ENCODE measurements around the gene IPO8. TPM values are rescaled to one million over a fixed set of nuclear protein-coding genes. Genes with fewer than 3 reads are reported as not detected.

IPO8 gene
- total RNA-seq, 2 donors from 2014 or later = 15.8 to 45.4 TPM

- 96 to 97% methylated on average over 4 of the region's 4 CpGs for WGBS, 2 donors
- Histone ChIP-seq H3K27ac (no peak overlapping the region), H3K4me3 (no peak overlapping the region), H3K27me3 (no peaks in the 10 kb centered on the region), H3K4me1 (peaks cover 5% of the 10 kb centered on the region), H3K36me3 (replicated peaks in 1 of 2; ENCODE audit: insufficient read depth in 1 of 2, low read depth in 2 of 2) (peaks cover 0 to 2% of the 10 kb centered on the region in 2 donors), H3K9me3 (no peaks in the 10 kb centered on the region)
- intact Hi-C loops (cut with DNase I) = no loop called here
- TF ChIP-seq, protein P1, sequence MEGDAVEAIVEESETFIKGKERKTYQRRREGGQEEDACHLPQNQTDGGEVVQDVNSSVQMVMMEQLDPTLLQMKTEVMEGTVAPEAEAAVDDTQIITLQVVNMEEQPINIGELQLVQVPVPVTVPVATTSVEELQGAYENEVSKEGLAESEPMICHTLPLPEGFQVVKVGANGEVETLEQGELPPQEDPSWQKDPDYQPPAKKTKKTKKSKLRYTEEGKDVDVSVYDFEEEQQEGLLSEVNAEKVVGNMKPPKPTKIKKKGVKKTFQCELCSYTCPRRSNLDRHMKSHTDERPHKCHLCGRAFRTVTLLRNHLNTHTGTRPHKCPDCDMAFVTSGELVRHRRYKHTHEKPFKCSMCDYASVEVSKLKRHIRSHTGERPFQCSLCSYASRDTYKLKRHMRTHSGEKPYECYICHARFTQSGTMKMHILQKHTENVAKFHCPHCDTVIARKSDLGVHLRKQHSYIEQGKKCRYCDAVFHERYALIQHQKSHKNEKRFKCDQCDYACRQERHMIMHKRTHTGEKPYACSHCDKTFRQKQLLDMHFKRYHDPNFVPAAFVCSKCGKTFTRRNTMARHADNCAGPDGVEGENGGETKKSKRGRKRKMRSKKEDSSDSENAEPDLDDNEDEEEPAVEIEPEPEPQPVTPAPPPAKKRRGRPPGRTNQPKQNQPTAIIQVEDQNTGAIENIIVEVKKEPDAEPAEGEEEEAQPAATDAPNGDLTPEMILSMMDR (IDR thresholded peaks at IDR 0.05) = no peak
- no peak for TF ChIP-seq POLR2A (IDR thresholded peaks at IDR 0.05)
- no peak for DNase-seq
- ATAC-seq = no peak
These were observed 52.3 kb downstream of the IPO8 start for GRCh38 chr12:30643366-30643765.

- Histone ChIP-seq H3K27me3 (no peaks in the 10 kb centered on the region), H3K4me3 (no peak overlapping the region), H3K4me1 (peaks cover 10% of the 10 kb centered on the region), H3K36me3 (replicated peaks in 1 of 2; ENCODE audit: insufficient read depth in 1 of 2, low read depth in 2 of 2) (peaks cover 0 to 2% of the 10 kb centered on the region in 2 donors), H3K27ac (no peak overlapping the region), H3K9me3 (no peaks in the 10 kb centered on the region)
- 88 to 95% methylated on average over 2 of the region's 2 CpGs for WGBS, 2 donors
- DNase-seq = no peak
- no peak for ATAC-seq
- TF ChIP-seq POLR2A (IDR thresholded peaks at IDR 0.05) = no peak
- TF ChIP-seq, protein P1 (IDR thresholded peaks at IDR 0.05) = no peak
- intact Hi-C loops (cut with DNase I) = no loop called here
These were observed 55.3 kb downstream of the IPO8 start for GRCh38 chr12:30640392-30640791.

DNA sequence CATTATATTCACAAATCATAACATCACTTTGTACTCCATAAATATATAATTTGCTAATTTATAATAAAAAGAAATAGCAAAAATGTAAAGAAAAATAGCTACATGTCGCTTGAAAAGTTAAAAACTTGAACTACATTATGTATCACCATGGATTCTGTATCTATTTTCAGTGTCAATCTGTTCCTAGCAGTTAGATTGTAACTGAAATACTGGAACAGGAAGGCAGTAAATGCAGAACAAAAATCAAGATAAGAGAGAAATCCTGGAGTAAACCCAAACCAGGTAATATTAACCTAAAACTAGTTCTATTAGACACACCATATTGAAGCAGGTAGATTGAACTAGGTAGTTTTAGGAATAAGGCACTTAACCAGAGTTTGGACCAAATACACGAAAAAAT, 60.3 kb downstream of the IPO8 start:
- Histone ChIP-seq H3K27me3 (no peaks in the 10 kb centered on the region), H3K4me3 (no peak overlapping the region), H3K4me1 (peaks cover 22% of the 10 kb centered on the region), H3K27ac (peak overlapping the region in 1 of 4 donors; percentile 56), H3K36me3 (replicated peaks in 1 of 2; ENCODE audit: insufficient read depth in 1 of 2, low read depth in 2 of 2) (no peaks in the 10 kb centered on the region), H3K9me3 (no peaks in the 10 kb centered on the region)
- ATAC-seq = no peak
- DNase-seq = no peak
- intact Hi-C loops (cut with DNase I) = no loop called here
- WGBS, 2 donors = 64 to 67% methylated on average over 2 of the region's 2 CpGs
- TF ChIP-seq, protein P1 (IDR thresholded peaks at IDR 0.05) = no peak
- TF ChIP-seq POLR2A (IDR thresholded peaks at IDR 0.05) = no peak

GRCh38 chr12:30631740-30632139, 63.9 kb downstream of the IPO8 start:
- Histone ChIP-seq H3K9me3 (no peaks in the 10 kb centered on the region), H3K36me3 (replicated peaks in 1 of 2; ENCODE audit: insufficient read depth in 1 of 2, low read depth in 2 of 2) (peaks cover 0 to 1% of the 10 kb centered on the region in 2 donors), H3K27ac (no peak overlapping the region), H3K27me3 (no peaks in the 10 kb centered on the region), H3K4me3 (no peak overlapping the region), H3K4me1 (peaks cover 30% of the 10 kb centered on the region)
- intact Hi-C loops (cut with DNase I) = no loop called here
- ATAC-seq (peak; percentile 30), DNase-seq (peak in 1 of 4 donors; percentile 16)
- TF ChIP-seq, protein P1 (IDR thresholded peaks at IDR 0.05) = no peak
- TF ChIP-seq POLR2A (IDR thresholded peaks at IDR 0.05) = no peak
- WGBS, 2 donors = 51 to 63% methylated on average over 6 of the region's 6 CpGs

- H3K36me3 ChIP-seq (replicated peaks in 1 of 2; ENCODE audit: insufficient read depth in 1 of 2, low read depth in 2 of 2) = peaks cover 0 to 1% of the 10 kb centered on the region in 2 donors
- DNase-seq (no peak), ATAC-seq (peak; percentile 57)
- H3K27ac ChIP-seq = peak overlapping the region in 2 of 4 donors; percentile 46 to 53
- no peak overlapping the region for H3K4me3 ChIP-seq
- 39 to 40% methylated on average over 3 of the region's 3 CpGs for WGBS, 2 donors
- no peaks in the 10 kb centered on the region for H3K9me3 ChIP-seq
- intact Hi-C loops (cut with DNase I) = no loop called here
- H3K4me1 ChIP-seq = peaks cover 30% of the 10 kb centered on the region
- TF ChIP-seq, protein P1 (IDR thresholded peaks at IDR 0.05) = no peak
- TF ChIP-seq POLR2A (IDR thresholded peaks at IDR 0.05) = no peak
- no peaks in the 10 kb centered on the region for H3K27me3 ChIP-seq
These were observed 64.7 kb downstream of the IPO8 start for GRCh38 chr12:30630979-30631285.
